KOPT-K1 (cell line): ENCODE data around the gene KCNC3.

Source experiments
- H3K27ac ChIP-seq: fragments of 200-600 bp; sonication (generic); 2 replicates; pipeline ENCODE4 v1.5.1; 2016; ENCODE audit warnings: antibody characterized with exemption, mild to moderate bottlenecking, low read depth, low read length; ENCODE audit not compliant: poor library complexity, severe bottlenecking
- H3K36me3 ChIP-seq: fragments of 200-600 bp; sonication (generic); 2 replicates; pipeline ENCODE4 v1.5.1; 2017; ENCODE audit warnings: antibody characterized with exemption, mild to moderate bottlenecking, low read length, moderate library complexity; ENCODE audit not compliant: insufficient read depth
- H3K9me3 ChIP-seq: fragments of 200-600 bp; sonication (generic); 2 replicates; pipeline ENCODE4 v1.5.1; 2017; ENCODE audit warnings: antibody characterized with exemption, low read length, mild to moderate bottlenecking; ENCODE audit not compliant: insufficient read depth, poor library complexity, severe bottlenecking

Gene KCNC3

DNA sequence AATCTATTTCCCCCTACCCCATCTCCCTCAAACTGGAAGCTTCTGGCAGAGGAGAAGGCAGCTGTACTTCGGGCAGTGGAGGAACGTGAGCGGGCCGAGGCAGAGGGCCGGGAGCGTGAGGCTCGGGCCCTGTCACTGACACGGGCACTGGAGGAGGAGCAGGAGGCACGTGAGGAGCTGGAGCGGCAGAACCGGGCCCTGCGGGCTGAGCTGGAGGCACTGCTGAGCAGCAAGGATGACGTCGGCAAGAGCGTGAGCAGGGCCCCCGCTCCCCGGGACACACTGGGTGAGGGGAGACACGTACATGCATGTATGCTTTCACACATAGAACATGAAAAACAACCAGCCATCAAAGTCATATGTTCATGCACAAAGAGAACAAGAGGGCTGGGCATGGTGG, 42.7 kb downstream of the KCNC3 start:
- no peak overlapping the region for H3K27ac ChIP-seq
- H3K36me3 ChIP-seq = no peaks in the 10 kb centered on the region
- H3K9me3 ChIP-seq = peaks cover 20% of the 10 kb centered on the region

DNA sequence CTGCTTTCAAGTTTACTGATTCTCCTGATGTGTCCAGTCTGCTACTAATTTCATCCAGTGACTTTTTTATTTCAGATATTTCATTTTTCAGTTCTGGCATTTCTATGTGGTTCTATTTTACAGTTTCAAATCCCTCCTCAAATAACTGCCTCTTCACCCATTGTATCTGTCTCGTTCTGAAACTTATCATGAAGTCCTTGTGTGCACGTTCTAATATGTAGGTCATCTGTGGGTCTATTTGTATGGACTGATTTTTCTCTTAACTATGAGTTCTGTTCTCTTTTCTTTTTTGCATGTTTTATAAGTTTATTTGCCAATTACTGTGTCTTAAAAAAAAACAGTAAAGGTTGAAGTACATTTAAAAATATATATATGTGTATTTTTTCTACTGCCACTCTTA, 43.3 kb downstream of the KCNC3 start:
- peaks cover 20% of the 10 kb centered on the region for H3K9me3 ChIP-seq
- no peaks in the 10 kb centered on the region for H3K36me3 ChIP-seq
- H3K27ac ChIP-seq = no peak overlapping the region

DNA sequence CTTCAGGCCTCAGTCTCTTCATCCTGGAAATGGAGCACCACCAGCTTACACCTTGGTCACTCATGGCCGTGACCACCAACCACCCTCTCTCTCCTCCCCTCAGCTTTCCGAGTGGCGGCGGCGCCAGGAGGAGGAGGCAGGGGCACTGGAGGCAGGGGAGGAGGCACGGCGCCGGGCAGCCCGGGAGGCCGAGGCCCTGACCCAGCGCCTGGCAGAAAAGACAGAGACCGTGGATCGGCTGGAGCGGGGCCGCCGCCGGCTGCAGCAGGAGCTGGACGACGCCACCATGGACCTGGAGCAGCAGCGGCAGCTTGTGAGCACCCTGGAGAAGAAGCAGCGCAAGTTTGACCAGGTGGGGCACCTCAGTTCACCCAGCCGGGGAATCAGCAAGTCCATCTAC, 47.7 kb downstream of the KCNC3 start:
- Histone ChIP-seq H3K27ac (no peak overlapping the region), H3K9me3 (peaks cover 18% of the 10 kb centered on the region), H3K36me3 (no peaks in the 10 kb centered on the region)

DNA sequence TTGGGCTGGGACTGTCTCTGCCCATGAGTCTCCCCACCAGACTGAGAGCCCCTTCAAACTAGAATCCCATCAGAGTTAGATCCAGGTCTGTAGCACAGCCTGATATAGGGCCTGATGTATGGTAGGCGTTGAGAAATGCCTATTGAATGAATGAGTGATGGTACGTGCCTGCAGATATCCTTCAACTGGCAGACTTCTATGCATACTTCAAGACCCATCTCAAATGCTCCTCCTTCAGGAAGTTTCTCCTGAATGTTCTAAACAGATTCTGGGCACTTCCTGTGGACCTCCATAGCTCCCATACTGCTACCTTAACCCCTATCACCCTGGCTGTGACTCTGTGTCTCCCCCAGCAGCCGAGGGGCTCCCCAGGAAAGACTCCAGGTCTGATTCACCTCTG, 48.2 kb downstream of the KCNC3 start:
- H3K27ac ChIP-seq = no peak overlapping the region
- H3K36me3 ChIP-seq = no peaks in the 10 kb centered on the region
- peaks cover 13% of the 10 kb centered on the region for H3K9me3 ChIP-seq

DNA sequence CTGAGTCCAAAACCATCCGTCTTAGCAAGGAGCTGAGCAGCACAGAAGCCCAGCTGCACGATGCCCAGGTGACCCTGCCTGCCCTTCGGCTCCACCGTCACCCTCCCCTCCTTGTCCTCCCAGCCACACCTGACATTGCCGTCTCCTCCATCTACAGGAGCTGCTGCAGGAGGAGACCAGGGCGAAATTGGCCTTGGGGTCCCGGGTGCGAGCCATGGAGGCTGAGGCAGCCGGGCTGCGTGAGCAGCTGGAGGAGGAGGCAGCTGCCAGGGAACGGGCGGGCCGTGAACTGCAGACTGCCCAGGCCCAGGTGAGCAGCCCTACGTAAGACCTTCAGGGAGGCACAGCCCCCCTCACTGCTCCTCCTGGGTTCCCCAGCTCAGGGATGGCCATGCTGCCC, 49.1 kb downstream of the KCNC3 start:
- H3K27ac ChIP-seq = no peak overlapping the region
- H3K36me3 ChIP-seq = no peaks in the 10 kb centered on the region
- peaks cover 4% of the 10 kb centered on the region for H3K9me3 ChIP-seq

DNA sequence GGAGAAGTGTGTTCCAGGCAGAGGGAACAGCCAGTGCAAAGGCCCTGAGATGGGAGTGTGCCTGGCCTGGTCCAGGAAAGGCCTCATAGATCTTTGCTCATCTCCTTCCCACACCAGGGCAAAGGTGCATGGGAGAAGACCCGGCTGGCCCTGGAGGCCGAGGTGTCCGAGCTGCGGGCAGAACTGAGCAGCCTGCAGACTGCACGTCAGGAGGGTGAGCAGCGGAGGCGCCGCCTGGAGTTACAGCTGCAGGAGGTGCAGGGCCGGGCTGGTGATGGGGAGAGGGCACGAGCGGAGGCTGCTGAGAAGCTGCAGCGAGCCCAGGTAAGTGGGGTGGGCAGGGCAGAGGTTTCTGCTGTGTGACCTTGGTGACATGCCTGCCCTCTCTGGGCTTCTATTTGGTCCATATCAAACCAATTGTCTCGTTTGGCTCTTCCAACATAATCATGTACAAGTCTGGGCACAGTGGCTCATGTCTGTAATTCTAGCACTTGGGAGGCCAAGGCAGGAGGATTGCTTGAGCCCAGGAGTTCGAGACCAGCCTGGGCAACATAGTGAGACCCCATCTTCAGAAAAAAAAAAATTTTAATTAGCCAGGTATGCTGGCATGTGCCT, 51.1 kb downstream of the KCNC3 start:
- H3K36me3 ChIP-seq = no peaks in the 10 kb centered on the region
- H3K27ac ChIP-seq = no peak overlapping the region
- no peaks in the 10 kb centered on the region for H3K9me3 ChIP-seq

DNA sequence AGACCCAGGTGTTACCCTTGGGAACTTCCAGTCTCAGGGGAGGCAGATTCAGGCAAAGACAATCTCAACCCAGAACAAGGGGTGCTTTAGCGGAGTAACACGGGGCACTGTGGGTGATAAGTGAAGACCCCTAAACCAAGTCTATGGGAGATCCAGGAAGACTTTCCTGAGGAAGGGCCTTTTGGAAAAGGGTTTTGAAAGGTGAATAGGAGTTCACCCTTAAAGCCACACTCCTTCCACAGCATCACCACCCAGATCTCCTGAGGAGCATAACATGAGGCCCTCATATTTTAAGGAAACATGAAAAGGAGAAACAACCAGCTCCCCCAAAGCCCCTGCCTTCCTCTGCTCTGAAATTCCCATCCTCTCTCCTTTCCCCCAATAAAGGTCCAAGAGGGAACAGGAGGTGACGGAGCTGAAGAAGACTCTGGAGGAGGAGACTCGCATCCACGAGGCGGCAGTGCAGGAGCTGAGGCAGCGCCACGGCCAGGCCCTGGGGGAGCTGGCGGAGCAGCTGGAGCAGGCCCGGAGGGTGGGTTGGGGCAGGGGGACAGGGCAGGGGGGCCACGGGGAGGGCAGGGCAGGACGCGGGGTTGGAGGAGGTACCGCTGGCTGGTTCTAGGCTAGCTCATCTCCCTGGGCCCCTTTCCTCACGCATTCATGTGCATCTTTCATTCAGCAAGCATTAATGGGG, 52.7 kb downstream of the KCNC3 start:
- H3K36me3 ChIP-seq = no peaks in the 10 kb centered on the region
- H3K9me3 ChIP-seq = no peaks in the 10 kb centered on the region
- no peak overlapping the region for H3K27ac ChIP-seq

DNA sequence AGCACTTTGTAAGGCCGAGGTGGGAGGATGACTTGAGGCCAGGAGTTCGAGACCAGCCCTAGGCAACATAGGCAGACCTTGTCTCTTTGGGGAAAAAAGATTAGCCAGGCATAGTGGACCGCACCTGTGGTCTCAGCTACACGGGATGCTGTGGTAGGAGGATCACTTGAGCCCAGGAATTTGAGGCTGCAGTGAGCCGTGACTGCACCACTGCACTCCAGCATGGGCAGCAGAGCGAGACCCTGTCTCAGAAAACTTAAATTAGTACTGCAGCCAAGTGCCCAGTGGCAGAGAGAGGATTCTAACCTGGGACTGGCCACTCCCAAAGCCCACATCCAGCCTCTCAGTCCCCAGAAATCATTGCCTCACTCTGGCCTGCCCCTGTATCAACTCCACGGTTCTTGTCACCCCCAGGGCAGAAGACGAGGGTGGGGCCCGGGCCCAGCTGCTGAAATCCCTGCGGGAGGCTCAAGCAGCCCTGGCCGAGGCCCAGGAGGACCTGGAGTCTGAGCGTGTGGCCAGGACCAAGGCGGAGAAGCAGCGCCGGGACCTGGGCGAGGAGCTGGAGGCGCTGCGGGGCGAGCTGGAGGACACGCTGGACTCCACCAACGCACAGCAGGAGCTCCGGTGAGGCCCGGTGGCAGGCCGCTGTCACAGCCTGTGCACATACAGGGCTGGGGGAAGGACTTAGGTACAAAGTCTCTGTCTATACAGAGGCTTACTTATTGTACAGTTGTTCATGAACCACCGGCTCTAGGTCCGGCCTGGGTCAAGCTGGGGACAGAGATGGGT, 53.4 kb downstream of the KCNC3 start:
- no peaks in the 10 kb centered on the region for H3K9me3 ChIP-seq
- H3K27ac ChIP-seq = no peak overlapping the region
- no peaks in the 10 kb centered on the region for H3K36me3 ChIP-seq

DNA sequence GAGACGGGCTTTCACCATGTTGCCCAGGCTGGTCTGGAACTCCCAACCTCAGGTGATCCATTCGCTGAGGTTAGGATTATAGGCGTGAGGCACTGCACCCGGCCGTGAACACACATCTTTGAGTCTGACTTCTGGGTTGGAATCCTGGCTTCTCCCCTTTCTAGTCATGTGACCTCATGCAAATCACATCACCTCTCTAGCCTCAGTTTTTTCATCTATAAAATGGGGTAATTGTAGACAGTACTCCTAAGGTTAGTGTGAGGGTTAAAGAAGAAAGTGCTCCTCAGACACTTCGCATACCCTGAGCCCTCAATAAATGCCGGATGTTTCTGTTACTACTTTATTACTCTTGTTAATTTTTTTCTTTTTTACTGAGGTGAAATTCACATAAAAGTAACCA, 55.4 kb downstream of the KCNC3 start:
- H3K36me3 ChIP-seq = no peaks in the 10 kb centered on the region
- H3K27ac ChIP-seq = no peak overlapping the region
- no peaks in the 10 kb centered on the region for H3K9me3 ChIP-seq

DNA sequence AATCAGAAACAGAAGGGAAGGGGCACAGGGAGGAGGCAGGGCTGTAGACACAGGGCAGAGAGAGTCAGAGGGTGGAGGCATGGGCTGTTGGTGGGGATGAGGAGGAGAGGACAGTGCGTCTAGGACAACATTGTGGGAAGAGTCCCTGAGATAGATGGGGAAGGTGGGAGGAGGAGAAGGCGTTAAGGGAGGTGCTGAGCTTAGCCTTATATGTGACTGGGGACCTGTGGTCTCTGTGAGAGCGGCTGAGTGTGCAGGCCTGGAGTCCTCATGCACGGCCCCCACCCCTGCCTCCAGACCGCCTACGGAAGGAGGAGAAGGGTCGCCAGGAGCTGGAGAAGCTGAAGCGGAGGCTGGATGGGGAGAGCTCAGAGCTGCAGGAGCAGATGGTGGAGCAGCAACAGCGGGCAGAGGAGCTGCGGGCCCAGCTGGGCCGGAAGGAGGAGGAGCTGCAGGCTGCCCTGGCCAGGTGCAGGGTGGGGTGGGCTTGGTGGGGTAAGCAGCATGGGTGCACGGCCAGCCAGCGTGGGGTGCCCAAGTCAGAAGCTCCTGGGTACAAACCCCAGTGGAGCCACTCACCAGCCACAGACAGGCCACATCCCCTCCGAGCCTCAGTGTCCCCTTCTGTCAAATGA, 56.8 kb downstream of the KCNC3 start:
- Histone ChIP-seq H3K27ac (no peak overlapping the region), H3K9me3 (no peaks in the 10 kb centered on the region), H3K36me3 (no peaks in the 10 kb centered on the region)

DNA sequence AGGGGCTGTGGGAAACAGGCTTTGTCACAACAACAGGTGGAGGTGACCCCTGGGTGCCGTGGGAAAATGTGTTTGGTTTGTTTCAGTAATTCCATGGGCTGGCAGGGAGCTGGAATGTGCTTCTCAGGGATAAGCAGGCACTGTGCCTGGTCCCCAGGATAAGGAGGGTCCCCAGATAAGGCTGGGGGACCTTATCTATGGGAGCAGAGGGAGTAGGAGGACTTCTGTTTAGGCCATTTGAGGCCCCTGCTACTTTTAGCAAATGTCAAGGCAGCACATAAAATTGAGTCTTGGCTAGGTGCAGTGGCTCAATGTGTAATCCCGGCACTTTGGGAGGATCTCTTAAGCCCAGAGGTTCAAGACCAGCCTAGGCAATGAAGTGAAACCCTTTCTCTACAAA, 59.5 kb downstream of the KCNC3 start:
- Histone ChIP-seq H3K27ac (no peak overlapping the region), H3K9me3 (no peaks in the 10 kb centered on the region), H3K36me3 (no peaks in the 10 kb centered on the region)

DNA sequence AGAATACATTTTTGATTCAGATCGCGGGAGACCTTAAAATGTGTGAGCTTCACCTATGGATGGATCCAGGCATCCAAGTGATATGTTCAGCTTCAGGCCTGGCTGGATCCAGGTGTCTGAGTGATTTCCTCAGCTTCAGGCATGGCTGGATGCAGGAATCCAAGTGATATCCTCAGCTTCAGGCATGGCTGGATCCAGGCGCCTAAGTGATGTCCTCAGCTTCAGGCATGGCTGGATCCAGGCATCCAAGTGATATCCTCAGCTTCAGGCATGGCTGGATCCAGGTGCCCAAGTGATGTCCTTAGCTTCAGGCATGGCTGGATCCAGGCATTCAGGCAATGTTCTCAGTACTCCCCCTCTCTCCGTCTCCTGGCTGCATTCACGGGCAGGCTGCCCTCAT, 60.7 kb downstream of the KCNC3 start:
- H3K36me3 ChIP-seq = no peaks in the 10 kb centered on the region
- H3K27ac ChIP-seq = no peak overlapping the region
- H3K9me3 ChIP-seq = no peaks in the 10 kb centered on the region

DNA sequence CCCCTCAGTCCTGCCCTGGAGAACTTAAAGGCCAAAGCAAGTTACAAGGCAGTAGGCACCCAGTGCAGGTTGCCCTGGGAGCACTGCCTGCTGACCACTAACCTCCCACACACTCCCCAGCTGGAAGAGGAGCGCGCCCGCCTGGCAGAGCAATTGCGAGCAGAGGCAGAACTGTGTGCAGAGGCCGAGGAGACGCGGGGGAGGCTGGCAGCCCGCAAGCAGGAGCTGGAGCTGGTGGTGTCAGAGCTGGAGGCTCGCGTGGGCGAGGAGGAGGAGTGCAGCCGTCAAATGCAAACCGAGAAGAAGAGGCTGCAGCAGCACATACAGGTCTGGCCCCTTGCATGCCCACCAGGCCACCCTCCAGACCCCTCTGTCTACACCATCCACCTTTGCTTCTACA, 61.1 kb downstream of the KCNC3 start:
- H3K27ac ChIP-seq = no peak overlapping the region
- no peaks in the 10 kb centered on the region for H3K9me3 ChIP-seq
- no peaks in the 10 kb centered on the region for H3K36me3 ChIP-seq

DNA sequence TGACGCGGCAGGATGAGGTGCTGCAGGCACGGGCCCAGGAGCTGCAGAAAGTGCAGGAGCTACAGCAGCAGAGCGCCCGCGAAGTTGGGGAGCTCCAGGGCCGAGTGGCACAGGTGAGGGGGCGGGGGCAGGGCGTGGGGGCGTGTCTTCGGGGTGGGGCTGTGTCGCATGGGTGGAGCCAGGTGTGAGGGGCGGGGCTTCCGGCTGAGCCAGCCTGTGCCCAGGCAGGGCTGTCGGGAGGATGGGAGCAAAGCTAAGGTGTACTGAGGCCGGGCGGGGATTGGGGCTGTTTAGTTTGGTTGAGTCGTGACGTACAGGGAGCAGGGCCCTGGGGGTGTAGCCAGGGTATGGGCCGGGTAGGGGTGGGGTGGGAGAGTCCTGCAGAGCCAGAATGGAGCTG, 62.3 kb downstream of the KCNC3 start:
- H3K27ac ChIP-seq = no peak overlapping the region
- no peaks in the 10 kb centered on the region for H3K36me3 ChIP-seq
- H3K9me3 ChIP-seq = no peaks in the 10 kb centered on the region

DNA sequence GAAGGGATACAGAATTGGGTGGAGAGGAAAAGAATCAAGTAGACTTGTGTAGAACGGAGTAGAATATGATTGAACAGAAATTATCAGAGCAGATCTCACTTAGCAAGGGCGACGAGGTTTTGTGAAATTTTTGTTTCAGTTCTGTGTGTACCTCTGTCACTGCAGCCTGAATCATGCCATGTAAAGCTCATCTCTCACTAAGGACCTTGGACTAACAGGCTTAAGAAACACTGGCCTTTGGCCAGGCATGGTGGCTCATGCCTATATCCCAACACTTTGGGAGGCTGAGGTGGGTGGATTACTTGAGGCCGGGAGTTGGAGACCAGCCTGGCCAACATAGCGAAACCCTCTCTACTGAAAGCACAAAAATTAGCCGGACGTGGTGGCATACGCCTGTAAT, 63.1 kb downstream of the KCNC3 start:
- no peaks in the 10 kb centered on the region for H3K9me3 ChIP-seq
- no peak overlapping the region for H3K27ac ChIP-seq
- H3K36me3 ChIP-seq = no peaks in the 10 kb centered on the region
